NCI-H1092 treated with DMSO at 0.1 percent for 48 hours (cell line): ENCODE data around the gene TMCC3.
"Not testable (repeated sequence)": the region's sequence is repeated elsewhere in the genome, so short reads cannot be mapped to it uniquely, and the experiment has no call there.

ENCODE experiments used
- DNase-seq: peaks from one replicate; lab custom pipeline; 2025; lab: John Stamatoyannopoulos, UW

The TMCC3 gene, protein sequence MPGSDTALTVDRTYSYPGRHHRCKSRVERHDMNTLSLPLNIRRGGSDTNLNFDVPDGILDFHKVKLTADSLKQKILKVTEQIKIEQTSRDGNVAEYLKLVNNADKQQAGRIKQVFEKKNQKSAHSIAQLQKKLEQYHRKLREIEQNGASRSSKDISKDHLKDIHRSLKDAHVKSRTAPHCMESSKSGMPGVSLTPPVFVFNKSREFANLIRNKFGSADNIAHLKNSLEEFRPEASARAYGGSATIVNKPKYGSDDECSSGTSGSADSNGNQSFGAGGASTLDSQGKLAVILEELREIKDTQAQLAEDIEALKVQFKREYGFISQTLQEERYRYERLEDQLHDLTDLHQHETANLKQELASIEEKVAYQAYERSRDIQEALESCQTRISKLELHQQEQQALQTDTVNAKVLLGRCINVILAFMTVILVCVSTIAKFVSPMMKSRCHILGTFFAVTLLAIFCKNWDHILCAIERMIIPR

DNA sequence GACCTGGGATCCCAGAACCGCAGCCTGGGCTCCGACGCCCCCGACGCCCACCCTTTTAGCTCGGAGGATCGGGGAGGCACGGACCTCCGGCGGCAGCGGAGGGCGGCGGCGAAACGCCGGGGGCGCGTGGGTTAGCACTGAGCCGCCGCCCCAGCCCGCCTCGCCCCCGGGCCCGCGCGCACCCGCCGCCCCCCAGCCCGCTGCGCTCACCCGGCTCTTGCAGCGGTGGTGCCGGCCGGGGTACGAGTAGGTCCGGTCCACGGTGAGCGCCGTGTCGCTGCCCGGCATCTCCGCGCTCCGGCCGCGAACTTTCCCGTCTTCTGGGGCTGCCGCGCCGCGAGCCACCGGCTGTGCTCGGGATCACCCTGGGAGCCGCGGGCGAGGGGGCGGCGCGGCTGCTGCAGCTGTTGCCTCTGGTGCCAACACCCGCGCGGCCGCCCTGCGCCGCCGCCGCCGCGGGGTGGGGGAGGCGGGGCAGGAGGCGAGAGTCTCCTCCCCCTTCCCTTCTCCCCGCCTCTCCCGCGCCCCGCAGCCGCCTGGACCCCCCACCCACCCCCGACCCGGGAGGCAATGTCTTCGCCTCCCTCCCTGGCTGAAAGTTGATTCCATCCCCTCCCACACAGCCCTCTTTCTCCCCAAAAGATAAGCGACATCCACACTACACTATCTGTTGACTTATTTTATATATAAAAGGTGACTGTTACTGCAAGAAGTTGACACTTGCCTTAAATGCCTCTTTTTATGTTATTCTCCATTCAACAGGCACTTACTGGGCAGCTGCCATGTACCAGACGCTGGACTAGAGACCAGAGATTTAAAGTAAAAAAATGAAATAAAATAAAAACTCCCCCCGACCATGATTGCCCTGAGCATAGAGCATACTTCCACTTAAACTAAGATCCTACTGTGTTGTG is at the start of gene TMCC3:
Gene TMCC3 (minus strand): TSS at position 415 of the 914 bp plus-strand sequence. CDS start 127 bp downstream, at position 288.
- DNase-seq, result peak; percentile 37

DNA sequence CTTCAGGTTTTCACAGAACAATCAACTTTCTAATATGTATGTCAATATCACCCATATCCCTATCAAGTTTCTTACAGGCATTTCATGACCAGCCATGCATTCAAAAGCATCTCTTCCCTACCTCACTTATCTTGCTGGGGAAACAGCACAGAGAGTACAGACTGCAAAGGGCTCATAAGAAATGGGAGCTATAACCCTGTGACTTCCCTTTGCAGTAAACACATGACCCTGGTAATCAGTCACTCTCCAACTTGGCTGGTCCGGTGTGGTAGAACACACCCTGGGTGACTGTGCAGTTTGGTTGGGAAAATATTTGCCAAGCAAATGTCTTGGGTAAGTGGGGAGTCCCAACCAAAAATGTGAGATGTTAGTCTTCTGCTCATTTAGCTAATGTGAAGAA is 49.4 kb upstream of the TMCC3 start:
- no peak for DNase-seq

DNA sequence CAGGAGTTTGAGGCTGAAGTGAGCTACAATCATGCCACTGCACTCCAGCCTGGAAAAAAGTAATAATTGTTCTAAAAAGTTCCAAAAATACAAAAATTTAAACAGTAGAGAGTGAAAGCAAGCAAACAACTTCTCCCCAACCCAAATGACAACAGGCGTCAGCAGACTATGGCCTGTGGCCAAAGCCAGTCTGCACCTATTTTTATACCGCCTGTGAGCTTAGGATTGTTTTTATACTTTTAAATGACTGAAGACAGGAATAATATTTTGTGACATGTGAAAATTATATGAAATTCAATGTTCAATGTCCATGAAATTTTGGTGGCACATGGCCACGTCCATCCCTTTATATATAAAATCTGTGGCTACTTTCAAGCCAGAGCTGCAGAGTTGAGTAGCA is 48.2 kb upstream of the TMCC3 start:
- no peak for DNase-seq

DNA sequence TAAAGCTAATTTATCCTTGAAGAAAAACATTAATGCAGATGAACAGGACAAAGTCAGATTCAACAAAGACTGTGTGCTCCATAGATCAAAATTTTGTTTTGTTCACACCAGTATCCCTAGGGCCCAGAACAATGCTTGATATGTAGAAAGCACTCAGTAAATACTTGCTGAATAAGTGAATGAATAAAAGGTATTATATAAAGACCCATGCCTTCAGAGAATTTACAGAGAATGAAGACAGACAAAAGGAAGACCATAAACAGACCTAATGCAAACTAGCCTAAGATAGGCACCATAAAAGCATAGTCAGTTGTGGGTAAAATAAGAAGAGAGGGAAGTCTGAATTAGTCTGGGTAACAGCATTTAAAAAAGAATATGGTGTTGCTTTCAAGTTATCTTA is 47.3 kb upstream of the TMCC3 start:
- DNase-seq, result no peak

DNA sequence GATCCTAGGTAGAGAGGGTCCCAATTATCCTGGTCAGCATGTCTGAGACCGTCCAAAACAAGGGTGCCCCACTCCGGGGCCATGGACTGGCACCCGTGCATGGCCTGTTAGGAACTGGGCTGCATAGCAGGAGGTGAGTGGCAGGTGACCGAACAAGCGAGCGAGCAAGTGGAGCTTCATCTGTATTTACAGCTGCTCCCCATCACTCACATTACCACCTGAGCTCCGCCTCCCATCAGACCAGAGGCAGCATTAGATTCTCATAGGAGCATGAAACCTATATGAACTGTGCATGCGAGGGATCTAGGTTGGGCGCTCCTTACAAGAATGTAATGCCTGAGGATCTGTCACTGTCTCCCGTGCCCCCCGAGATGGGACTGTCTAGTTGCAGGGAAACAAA is 44.4 kb upstream of the TMCC3 start:
- no peak for DNase-seq

DNA sequence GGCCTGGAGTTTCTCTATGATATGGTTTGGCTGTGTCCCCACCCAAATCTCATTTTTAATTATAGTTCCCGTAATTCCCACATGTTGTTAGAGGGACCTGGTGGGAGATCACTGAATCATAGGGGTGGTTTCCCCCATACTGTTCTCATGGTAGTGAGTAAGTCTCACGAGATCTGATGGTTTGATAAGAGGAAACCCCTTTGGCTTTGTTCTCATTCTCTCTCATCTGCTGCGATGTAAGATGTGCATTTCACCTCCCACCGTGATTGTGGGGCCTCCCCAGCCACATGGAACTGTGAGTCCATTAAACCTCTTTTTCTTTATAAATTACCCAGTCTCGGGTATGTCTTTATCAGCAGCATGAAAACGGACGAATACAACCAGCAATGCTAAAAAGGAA is 42.5 kb upstream of the TMCC3 start:
- DNase-seq, result not testable (repeated sequence)

DNA sequence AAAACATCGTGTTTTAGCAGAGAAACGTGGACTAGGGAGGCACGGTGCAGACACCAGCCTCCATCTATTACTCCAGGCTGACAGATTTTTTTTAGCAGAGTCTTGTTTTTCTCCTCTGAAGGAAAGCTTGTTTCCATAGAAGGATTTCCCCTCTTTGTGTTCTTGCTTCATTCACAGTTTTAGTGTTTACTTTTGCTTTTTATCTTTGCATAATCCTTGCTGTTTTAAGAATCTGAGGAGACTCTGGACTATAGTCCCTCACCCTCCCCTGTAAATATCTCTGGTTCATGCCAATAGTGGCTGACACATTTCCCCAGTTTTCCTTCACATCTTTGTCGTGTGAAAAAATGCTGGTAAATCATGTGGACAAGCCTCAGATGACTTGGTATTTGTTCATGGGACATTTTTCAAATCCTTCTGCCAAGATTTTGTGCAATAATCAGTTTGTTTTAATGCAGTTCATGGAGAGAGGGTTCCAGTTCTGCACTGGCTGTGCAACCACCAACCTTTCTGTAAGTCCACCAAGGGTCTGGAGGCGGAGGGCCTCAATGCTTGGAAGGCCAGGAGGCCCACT is 39.9 kb upstream of the TMCC3 start:
- no peak for DNase-seq

DNA sequence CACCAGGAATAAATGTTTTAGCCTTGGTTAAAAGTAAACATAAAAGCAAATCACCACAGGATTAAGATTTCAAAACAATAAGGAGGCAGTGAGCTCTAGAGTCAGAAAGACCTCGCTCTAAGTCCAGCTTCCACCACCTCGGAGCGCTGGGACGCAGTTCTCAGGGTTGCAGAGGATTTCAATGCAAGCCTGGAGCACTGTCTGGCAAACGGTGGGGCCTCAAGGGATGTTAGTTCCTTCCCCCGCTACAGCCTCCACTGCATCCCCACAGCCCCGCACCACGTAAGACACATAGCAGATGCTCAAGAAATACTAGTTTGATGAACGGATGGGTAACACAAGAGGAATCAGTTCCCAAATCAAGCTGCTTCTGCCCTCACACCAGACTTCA is 39.3 kb upstream of the TMCC3 start:
- no peak for DNase-seq

DNA sequence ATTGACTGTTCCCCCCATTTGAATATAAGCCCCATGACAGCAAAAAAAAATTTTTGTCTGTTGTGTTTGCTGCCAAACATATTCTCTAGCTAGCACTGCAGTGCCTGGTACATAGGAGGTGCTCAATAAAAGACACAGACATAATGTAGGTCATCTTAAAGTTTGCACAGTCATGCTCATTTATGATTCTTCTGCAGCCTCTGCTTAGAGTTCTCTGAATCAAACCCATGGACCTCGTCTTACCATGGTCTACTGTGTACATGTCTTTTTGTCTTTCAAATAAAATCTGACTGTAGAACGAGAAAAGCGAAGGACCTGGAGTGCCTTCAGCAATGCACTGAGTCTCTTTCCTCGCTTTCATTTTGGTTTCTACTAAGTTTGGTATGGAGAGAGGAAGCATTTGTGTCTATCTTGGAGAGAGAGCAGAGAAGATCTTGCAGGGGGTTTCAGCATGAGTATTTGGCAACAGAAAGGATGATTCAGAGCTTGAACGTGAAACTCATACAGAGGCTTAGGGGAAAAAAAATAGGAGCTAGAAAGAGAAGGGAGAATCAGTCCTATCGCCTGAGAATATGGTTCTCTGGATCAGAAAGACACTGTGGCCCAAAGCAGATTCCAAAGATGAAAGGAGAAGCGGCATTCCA is 38.8 kb upstream of the TMCC3 start:
- no peak for DNase-seq

DNA sequence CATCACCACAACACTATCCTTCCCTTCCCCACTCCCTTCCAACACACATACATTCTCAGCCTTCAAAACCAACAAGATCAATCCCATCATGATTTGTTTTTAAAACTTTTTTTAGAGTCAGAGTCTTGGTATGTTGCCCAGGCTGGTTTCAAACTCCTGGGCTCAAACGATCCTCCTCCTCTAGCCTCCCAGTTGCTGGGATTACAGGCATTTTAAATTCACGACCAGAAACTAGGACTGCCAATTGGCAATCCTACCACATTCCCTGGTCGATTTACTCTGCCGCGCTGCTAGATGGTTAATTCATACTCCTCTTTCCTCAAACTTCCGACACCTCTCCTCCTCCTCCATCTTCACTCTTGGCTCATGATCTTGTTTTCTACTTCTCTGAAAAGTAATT is 37.5 kb upstream of the TMCC3 start:
- DNase-seq, result no peak

DNA sequence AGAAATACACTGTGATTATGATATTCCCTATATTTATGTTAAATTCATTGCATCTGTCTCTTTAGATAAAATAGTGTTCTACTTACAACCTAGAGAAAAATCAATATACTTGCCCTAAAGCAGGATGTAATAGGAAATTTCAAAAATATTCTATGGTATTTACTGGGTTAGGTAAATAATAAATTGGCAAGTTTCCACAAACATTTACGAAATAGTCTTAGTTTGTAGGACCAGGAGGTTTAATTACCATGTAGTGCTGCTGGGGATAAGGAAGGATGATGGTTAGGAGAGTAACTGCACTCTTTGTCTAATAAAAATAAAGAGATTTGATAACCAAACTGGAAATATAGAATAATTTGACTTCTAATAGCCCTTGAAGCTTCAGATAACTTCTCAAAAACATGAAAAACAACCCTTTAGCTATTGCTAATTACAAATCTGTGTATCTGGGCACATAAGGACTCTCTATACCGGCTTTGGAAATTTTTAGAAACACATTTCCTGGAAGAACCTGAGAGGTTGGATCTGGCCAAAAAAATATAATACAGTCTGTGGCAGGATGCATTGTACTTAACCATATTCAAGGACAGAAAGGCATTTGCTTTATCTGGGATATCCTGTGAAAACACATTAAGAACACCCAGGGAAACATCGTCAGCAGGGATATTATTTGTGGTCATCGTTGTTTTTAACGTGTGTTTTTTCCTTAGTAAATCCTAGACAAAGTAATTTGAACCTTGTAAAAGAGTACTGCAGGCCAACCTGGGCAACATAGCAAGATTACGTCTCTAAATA is 36.7 kb upstream of the TMCC3 start:
- DNase-seq, result no peak

DNA sequence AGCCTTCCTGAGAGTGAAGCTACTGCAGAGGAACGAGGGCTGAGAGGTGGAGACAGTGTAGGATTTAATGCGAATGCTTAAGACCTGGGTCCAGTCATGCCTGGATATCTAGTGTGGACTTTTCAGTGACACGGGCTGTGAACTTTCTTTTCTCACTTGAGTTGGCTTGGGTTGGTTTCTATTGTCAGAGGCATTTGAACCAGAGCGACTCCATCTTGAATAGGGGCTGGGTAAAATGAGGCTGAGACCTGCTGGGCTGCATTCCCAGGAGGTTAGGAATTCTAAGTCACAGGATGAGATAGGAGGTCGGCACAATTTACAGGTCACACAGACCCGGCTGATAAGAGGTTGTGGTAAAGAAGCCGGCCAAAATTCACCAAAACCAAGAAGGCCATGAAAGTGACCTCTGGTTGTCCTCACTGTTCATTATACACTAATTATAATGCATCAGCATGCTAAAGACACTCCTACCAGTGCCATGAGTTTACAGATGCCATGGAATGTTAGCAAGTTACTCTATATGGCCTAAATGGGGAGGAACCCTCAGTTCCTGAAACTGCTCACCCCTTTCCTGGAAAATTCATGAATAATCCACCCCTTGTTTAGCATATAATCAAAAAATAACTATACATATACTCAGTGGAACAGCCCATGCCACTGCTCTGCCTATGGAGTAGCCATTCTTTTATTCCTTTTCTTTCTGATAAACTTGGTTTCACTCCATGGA is 34.2 kb upstream of the TMCC3 start:
- no peak for DNase-seq

DNA sequence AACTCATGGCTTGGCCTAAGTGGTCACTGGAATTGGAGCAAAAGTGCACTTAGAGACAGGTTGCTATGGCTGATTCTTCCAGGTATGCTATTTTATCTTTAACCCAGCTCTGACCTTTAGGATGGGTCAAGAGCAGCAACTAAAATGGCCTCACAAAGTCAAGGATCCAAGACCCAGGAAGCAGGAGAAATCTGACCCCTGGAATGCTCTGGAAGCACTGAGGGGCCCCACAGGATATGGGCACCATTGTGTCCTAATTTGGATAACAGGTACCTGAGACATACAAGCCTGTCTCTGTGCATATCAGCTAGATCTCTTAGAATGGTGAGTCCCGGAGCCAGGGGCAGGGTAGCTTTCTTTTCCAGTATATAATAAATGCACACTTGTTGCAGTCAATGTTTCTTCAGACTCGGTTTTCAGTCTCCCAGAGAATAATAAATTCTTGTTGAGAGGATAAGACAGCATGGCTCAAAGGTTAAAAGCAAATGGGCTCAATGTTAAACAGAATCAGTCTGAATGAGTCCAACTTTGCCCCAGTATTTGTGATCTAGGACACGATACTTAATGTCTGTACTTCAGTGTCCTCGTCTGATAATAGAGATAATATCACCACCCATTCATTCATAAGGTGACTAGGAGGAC is 29.3 kb upstream of the TMCC3 start:
- DNase-seq, result no peak

DNA sequence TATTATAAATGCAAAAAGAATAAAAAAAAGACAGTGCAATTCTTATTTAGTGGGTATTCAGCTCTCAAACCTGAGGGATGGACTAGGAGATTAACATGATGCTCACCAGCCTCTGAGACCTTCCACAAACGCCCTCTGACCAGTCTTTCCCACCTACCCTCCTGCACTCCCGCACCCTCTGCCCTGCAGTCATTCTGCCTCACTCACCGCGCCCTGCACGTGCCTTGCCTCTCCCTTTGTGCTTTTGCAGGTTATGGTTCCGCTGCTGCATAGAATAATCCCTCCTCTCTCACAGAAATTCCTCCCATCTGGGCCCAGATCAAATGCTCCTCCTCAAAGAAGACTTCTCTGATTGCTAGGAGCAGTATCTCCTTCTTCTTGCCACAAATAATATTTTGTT is 28.5 kb upstream of the TMCC3 start:
- DNase-seq, result no peak

DNA sequence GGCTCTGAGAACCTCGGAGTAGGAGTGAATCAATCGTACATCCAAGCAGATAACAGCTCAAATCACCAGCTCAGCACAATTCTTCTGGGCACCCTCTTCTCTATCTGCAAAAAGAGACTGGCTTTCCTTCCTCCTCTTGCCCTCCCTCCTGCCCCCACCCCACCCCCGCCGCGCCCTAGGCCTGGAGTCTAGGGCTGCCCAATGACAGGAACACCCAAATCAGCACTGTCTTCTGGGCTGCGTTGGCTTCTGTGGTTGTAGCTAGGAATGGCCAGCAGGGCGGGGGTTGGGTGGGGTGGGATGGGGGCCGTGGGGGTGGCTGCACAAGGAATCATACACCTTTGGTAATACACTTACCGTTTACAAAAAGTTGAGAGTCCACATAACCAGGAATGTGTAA is 28.0 kb upstream of the TMCC3 start:
- DNase-seq, result no peak

DNA sequence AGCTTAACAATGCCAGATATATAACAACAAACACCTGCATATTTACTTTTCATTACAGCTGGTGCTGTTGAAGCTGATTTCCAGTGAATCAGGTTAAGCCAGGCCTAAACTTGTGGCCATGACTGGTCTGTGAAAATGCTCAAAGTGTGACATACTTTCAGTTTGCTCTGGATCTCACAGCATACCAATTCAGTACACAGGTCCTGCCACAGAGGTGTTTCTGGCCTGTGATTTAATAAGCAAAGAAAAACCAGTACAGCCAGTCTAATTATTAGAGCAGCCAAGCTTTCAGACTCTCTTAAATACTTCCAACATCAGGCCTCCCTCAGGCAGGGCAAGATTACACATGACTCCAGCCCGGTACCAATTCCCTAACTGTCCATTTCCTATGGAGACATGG is 27.4 kb upstream of the TMCC3 start:
- no peak for DNase-seq

DNA sequence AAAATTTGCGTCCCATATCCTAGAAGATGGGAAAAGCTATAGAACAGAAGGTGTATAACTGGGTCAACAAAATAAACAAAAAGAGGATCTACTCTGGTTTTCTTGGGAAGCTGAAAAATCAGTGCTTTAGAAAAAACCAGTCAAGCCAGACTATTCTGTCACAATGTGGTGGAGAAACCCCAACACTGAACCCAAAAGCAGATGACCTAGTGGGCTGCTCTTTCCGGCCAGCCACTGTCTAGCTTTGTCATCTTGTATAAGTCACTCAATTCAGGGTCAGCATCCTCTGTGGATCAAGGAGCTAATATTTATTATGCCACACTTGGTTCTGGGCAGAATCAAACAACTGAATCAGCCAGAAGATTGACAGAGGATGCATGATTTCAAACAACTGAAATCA is 26.6 kb upstream of the TMCC3 start:
- DNase-seq, result no peak

DNA sequence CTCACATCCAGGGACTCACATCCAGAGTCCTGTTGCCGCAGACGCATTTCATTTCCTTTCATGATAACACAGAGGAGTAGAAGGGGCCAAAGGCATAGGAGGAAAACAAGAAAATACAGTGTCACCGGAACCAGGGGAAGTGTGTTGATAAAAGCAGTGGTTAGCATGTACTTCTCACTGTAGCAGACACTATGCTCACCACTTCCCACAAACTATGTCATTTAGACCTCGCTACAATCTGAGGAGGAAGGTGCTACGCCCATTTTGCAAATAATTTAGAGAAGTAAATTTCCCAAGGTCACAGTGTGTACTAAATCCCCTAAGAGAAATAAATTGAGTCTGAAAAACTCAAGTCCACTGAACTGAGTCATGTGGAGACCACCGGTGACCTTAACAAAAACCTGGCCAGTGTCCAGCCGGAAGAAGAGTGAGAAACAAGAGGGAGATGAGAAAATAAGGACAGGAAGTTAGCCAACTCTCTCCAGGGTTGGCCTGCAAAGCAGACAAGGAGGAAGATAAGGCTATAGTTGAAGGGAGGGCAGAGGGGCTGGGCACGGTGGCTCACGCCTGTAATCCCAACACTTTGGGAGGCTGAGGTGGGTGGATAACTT is 25.8 kb upstream of the TMCC3 start:
- DNase-seq, result no peak

DNA sequence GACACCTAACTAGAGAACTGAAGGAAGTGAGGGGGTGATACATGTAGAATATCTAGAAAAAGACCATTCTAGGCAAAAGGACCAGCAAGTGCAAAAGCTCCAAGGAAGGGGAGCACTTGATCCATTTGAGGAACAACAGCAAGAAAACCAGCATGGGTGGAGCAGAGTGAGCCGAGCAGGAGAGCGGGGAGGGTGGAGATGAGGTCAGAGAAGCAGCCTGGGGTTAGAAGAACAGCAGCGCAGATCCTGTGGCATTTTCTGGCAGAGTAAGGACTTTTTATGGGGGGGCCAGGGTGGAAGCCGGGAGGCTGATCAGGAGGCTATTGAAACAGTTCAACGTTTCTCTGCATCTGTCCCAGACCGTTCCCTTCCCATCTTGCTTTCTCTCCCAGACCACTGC is 24.5 kb upstream of the TMCC3 start:
- DNase-seq, result no peak

DNA sequence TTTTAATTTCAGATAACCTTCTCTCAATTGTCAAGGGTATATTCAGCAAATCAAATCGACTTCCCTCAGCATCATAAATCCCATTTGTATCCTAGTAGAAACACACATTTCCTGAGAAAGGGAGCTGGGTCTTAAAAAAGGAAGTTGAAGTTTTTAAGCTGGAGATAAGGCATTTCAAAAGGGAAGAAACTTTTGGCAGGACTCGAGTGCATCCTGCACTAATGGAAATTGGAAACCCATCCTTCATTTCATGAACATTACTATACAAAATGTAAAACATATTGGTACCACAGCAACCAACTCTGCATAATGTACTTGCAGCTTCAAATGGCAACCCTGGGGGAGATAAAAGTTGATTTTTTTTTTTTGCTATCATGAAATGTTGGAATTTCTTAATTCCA is 23.7 kb upstream of the TMCC3 start:
- DNase-seq, result no peak
